Measurements from ENCODE around the gene PTGER3. TPM values are rescaled to one million over a fixed set of nuclear protein-coding genes. Genes with fewer than 3 reads are reported as not detected.
"Not testable (repeated sequence)": the region's sequence is repeated elsewhere in the genome, so short reads cannot be mapped to it uniquely, and the experiment has no call there.

Gene PTGER3
- total and polyA plus RNA-seq, 3 experiments from 2014 or later, result not detected

DNA sequence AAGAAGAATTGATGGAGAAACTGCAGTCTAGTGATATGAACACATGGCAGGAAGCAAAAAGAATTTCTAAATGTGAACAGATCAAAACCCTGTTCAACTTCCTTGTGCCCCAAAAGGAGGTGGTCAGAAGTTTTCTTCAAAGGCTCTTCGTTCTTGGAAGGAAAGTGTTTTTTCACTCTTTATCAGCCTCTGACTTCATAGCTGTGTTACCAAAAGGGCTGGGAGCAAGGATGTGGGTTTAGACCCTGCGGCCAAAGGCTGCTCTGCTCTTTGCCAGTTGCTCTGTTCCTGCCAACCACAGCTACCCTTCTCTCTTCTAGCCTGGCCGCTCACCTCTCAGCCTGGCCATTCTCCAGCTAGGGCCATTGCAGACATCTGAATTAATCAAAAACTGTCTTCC, 53.8 kb downstream of the PTGER3 start:
- Histone ChIP-seq H3K27ac (ENCODE audit: low read depth, low read length) (no peak overlapping the region), H3K27me3 (ENCODE audit: insufficient read depth, low read length, poor library complexity, severe bottlenecking) (no peaks in the 10 kb centered on the region), H3K9me3 (ENCODE audit: low read length) (no peaks in the 10 kb centered on the region), H3K36me3 (ENCODE audit: insufficient read depth, low read length) (no peaks in the 10 kb centered on the region), H3K4me3 (ENCODE audit: low read length) (no peak overlapping the region), H3K4me1 (ENCODE audit: insufficient read depth, low read length) (no peaks in the 10 kb centered on the region)
- Mint-ChIP-seq H3K27ac (no peak overlapping the region), H3K36me3 (no peaks in the 10 kb centered on the region), H3K9me3 (no peaks in the 10 kb centered on the region), H3K27me3 (peaks cover 0 to 6% of the 10 kb centered on the region in 2 donors), H3K4me3 (no peak overlapping the region), H3K4me1 (no peaks in the 10 kb centered on the region)
- ChIA-PET POLR2A (no interaction called here), CTCF (no interaction called here)
- no peak for DNase-seq

DNA sequence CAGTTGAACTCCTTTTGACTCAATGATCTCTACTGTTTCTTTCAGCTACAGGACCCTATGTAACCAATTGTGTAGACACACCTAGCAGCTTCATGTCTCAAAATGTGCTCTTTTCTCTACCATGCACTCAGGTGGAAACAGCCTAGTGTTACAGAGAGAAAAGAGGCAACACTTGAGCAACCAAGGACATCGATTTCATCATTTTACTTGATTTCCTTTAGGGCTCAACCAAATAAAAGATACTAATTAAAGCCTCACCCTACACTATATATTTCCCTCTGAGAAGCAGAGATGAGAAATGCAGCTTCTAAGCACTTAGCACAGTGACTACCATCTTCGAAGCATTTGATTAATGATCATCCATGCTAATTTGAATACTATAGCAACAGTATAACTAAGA, 55.1 kb downstream of the PTGER3 start:
- H3K9me3 Mint-ChIP-seq, result no peaks in the 10 kb centered on the region
- H3K27ac Mint-ChIP-seq, result no peak overlapping the region
- ChIA-PET CTCF (no interaction called here), POLR2A (no interaction called here)
- no peaks in the 10 kb centered on the region for H3K36me3 ChIP-seq (ENCODE audit: insufficient read depth, low read length)
- no peak overlapping the region for H3K4me3 ChIP-seq (ENCODE audit: low read length)
- H3K27me3 ChIP-seq (ENCODE audit: insufficient read depth, low read length, poor library complexity, severe bottlenecking), result no peaks in the 10 kb centered on the region
- no peak overlapping the region for H3K27ac ChIP-seq (ENCODE audit: low read depth, low read length)
- peaks cover 0 to 6% of the 10 kb centered on the region in 2 donors for H3K27me3 Mint-ChIP-seq
- no peak overlapping the region for H3K4me3 Mint-ChIP-seq
- no peaks in the 10 kb centered on the region for H3K4me1 Mint-ChIP-seq
- no peaks in the 10 kb centered on the region for H3K4me1 ChIP-seq (ENCODE audit: insufficient read depth, low read length)
- no peak for DNase-seq
- no peaks in the 10 kb centered on the region for H3K9me3 ChIP-seq (ENCODE audit: low read length)
- no peaks in the 10 kb centered on the region for H3K36me3 Mint-ChIP-seq

DNA sequence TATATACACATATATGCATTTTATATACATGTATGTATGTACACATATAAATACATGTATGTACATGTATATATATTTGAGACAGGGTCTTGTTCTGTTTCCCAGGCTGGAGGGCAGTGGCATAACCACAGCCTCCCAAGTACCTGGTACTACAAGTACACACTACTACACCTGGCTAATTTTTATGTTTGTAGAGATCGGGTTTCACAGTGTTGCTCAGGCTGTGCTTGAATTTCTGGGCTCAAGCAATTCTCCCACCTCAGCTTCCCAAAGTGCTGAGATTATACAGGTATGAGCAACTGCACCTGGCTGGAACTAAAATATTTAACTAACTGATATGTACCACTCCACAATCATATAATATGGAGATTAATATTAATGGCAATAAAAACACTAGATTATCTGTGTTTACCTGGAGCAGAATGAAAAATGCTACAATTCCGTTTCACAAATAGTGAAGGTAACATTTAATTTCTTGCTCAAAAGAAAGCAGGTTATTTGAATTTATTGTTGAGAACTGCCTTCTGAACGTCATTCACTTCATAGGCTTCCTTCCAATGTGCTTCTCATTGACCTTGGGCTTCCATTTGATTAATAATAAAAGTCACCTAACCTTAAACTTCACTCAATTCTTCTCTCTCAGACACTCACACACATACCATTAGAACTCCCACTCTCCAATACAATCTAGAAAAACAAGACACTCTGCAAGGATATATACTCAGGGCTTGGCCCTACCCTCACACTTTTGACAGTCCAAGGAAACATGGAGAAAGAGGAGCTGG, 57.0 kb downstream of the PTGER3 start:
- H3K4me3 Mint-ChIP-seq, result no peak overlapping the region
- H3K4me3 ChIP-seq (ENCODE audit: low read length), result no peak overlapping the region
- ChIA-PET POLR2A (no interaction called here), CTCF (no interaction called here)
- H3K9me3 ChIP-seq (ENCODE audit: low read length), result no peaks in the 10 kb centered on the region
- no peaks in the 10 kb centered on the region for H3K4me1 Mint-ChIP-seq
- no peak for DNase-seq
- no peak overlapping the region for H3K27ac Mint-ChIP-seq
- H3K9me3 Mint-ChIP-seq, result no peaks in the 10 kb centered on the region
- H3K36me3 ChIP-seq (ENCODE audit: insufficient read depth, low read length), result no peaks in the 10 kb centered on the region
- peaks cover 0 to 6% of the 10 kb centered on the region in 2 donors for H3K27me3 Mint-ChIP-seq
- no peaks in the 10 kb centered on the region for H3K4me1 ChIP-seq (ENCODE audit: insufficient read depth, low read length)
- no peaks in the 10 kb centered on the region for H3K36me3 Mint-ChIP-seq
- H3K27me3 ChIP-seq (ENCODE audit: insufficient read depth, low read length, poor library complexity, severe bottlenecking), result no peaks in the 10 kb centered on the region
- H3K27ac ChIP-seq (ENCODE audit: low read depth, low read length), result no peak overlapping the region

DNA sequence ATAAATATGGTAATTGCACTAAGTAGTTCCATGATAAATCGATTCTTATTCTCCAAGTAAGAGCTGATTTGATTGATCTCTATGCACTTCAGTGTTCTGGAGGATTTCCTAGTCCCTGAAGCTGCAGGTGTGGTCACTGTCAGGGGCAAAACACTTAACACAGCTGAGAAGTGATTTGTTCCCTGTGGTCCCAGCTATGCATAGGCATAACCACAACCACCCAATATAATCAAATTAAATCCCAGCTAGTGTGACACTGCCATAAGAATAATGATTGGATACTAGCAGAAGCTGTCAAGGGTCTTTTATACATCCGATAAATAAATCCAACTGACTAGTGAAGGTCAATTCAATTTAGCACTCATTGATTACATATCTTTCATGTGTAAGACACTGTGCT, 60.1 kb downstream of the PTGER3 start:
- Histone ChIP-seq H3K36me3 (ENCODE audit: insufficient read depth, low read length) (no peaks in the 10 kb centered on the region), H3K4me3 (ENCODE audit: low read length) (no peak overlapping the region), H3K27me3 (ENCODE audit: insufficient read depth, low read length, poor library complexity, severe bottlenecking) (no peaks in the 10 kb centered on the region), H3K27ac (ENCODE audit: low read depth, low read length) (no peak overlapping the region), H3K4me1 (ENCODE audit: insufficient read depth, low read length) (no peaks in the 10 kb centered on the region), H3K9me3 (ENCODE audit: low read length) (no peaks in the 10 kb centered on the region)
- Mint-ChIP-seq H3K4me3 (no peak overlapping the region), H3K9me3 (no peaks in the 10 kb centered on the region), H3K27me3 (peaks cover 4 to 13% of the 10 kb centered on the region in 2 donors), H3K27ac (no peak overlapping the region), H3K4me1 (no peaks in the 10 kb centered on the region), H3K36me3 (no peaks in the 10 kb centered on the region)
- ChIA-PET POLR2A (no interaction called here), CTCF (no interaction called here)
- DNase-seq, result no peak

DNA sequence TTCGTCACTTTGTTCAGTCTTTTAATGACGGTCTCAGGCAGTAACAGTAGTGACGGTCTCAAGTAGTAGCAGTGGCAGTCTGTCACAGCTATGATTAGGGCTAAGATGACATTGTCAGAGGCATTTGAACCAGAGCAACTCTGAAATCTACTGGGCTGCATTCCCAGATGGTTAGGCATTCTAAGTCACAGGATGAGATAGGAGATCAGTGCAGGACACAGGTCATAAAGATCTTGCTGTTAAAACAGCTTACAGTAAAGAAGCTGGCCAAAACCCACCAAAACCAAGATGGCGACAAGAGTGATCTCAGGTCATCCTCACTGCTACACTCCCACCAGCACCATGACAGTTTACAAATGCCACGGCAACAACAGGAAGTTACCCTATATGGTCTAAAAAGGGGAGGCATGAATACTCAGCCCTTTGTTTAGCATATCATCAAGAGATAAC, 61.8 kb downstream of the PTGER3 start:
- H3K9me3 ChIP-seq (ENCODE audit: low read length); DNase-seq; H3K4me3 ChIP-seq (ENCODE audit: low read length); H3K4me1 Mint-ChIP-seq; H3K4me1 ChIP-seq (ENCODE audit: insufficient read depth, low read length); H3K4me3 Mint-ChIP-seq; H3K27ac Mint-ChIP-seq; H3K27ac ChIP-seq (ENCODE audit: low read depth, low read length); POLR2A ChIA-PET; H3K36me3 ChIP-seq (ENCODE audit: insufficient read depth, low read length); H3K27me3 ChIP-seq (ENCODE audit: insufficient read depth, low read length, poor library complexity, severe bottlenecking); H3K9me3 Mint-ChIP-seq; H3K36me3 Mint-ChIP-seq; CTCF ChIA-PET: not testable (repeated sequence)
- H3K27me3 Mint-ChIP-seq, result peaks cover 4 to 19% of the 10 kb centered on the region in 2 donors

DNA sequence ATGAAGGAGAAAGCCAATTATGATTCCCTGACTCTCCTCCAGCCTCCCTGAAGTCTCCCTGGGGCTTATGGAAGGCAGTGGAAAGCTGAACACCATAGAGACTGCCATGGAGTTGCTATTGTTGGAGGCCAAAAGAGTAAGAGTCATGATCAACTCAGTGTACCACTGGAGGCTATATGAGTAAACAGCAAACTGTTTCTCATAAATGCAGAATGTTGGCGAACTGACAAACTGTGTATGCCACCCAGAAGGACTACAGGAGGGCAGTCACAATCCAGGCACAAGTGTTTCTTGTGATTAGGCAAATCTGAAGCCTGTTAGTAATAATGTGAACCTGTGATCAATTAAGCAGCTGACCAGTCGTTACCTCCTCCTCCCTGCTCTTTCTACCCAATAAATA, 62.3 kb downstream of the PTGER3 start:
- POLR2A ChIA-PET; H3K9me3 ChIP-seq (ENCODE audit: low read length); H3K36me3 Mint-ChIP-seq; DNase-seq; H3K36me3 ChIP-seq (ENCODE audit: insufficient read depth, low read length); H3K4me3 Mint-ChIP-seq; H3K4me1 ChIP-seq (ENCODE audit: insufficient read depth, low read length); H3K4me1 Mint-ChIP-seq; H3K27me3 ChIP-seq (ENCODE audit: insufficient read depth, low read length, poor library complexity, severe bottlenecking); H3K9me3 Mint-ChIP-seq; H3K27ac Mint-ChIP-seq; H3K4me3 ChIP-seq (ENCODE audit: low read length); CTCF ChIA-PET; H3K27ac ChIP-seq (ENCODE audit: low read depth, low read length): not testable (repeated sequence)
- peaks cover 4 to 20% of the 10 kb centered on the region in 2 donors for H3K27me3 Mint-ChIP-seq

DNA sequence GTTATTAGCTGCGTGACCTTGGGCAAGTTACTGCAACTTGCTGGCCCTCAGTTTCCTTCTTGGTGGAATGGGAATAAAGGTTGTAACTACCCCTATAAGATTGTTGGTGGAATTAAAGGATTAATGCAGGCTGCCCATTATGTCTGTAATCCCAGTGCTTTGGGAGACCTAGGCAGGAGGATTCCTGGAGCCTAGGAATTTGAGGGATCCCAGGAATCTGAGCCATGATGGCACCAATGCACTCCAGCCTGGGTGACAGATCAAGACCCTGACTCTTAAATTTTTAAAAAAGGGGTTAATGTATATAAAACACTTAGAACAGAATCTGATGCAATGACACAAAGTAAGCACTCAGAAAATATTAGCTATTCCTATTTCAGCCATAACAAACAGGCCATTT, 67.3 kb downstream of the PTGER3 start:
- DNase-seq, result no peak
- no peak overlapping the region for H3K27ac Mint-ChIP-seq
- ChIA-PET CTCF (no interaction called here), POLR2A (no interaction called here)
- H3K4me3 Mint-ChIP-seq, result no peak overlapping the region
- Histone ChIP-seq H3K27me3 (ENCODE audit: insufficient read depth, low read length, poor library complexity, severe bottlenecking) (no peaks in the 10 kb centered on the region), H3K27ac (ENCODE audit: low read depth, low read length) (no peak overlapping the region), H3K4me3 (ENCODE audit: low read length) (no peak overlapping the region), H3K9me3 (ENCODE audit: low read length) (no peaks in the 10 kb centered on the region), H3K4me1 (ENCODE audit: insufficient read depth, low read length) (no peaks in the 10 kb centered on the region), H3K36me3 (ENCODE audit: insufficient read depth, low read length) (no peaks in the 10 kb centered on the region)
- H3K27me3 Mint-ChIP-seq, result peaks cover 7 to 28% of the 10 kb centered on the region in 2 donors
- H3K36me3 Mint-ChIP-seq, result no peaks in the 10 kb centered on the region
- H3K9me3 Mint-ChIP-seq, result no peaks in the 10 kb centered on the region
- H3K4me1 Mint-ChIP-seq, result no peaks in the 10 kb centered on the region

DNA sequence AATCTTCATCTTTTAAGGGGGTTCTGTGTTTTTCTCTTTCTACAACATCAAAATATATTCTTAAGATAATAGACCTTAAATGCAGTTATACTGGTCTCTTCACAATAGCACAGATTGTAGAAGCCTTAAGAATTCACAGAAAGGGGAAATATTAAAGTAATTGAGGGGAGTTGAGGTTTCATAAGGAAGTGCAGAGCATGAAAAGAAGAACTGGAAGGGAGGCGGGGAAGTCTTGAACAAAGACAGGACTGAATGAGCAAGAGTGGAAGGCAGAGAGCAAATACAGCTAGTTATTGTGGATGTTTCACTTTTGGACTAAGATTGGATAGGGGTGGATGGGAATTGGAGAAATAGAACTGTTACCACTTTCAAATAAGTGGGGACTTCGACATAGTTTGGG, 67.7 kb downstream of the PTGER3 start:
- H3K36me3 ChIP-seq (ENCODE audit: insufficient read depth, low read length), result no peaks in the 10 kb centered on the region
- no peak overlapping the region for H3K4me3 ChIP-seq (ENCODE audit: low read length)
- Mint-ChIP-seq H3K4me1 (no peaks in the 10 kb centered on the region), H3K36me3 (no peaks in the 10 kb centered on the region), H3K27ac (no peak overlapping the region), H3K9me3 (no peaks in the 10 kb centered on the region), H3K27me3 (peaks cover 7 to 28% of the 10 kb centered on the region in 2 donors), H3K4me3 (no peak overlapping the region)
- ChIA-PET POLR2A (no interaction called here), CTCF (no interaction called here)
- H3K4me1 ChIP-seq (ENCODE audit: insufficient read depth, low read length), result no peaks in the 10 kb centered on the region
- no peaks in the 10 kb centered on the region for H3K27me3 ChIP-seq (ENCODE audit: insufficient read depth, low read length, poor library complexity, severe bottlenecking)
- H3K9me3 ChIP-seq (ENCODE audit: low read length), result no peaks in the 10 kb centered on the region
- no peak overlapping the region for H3K27ac ChIP-seq (ENCODE audit: low read depth, low read length)
- DNase-seq, result no peak

DNA sequence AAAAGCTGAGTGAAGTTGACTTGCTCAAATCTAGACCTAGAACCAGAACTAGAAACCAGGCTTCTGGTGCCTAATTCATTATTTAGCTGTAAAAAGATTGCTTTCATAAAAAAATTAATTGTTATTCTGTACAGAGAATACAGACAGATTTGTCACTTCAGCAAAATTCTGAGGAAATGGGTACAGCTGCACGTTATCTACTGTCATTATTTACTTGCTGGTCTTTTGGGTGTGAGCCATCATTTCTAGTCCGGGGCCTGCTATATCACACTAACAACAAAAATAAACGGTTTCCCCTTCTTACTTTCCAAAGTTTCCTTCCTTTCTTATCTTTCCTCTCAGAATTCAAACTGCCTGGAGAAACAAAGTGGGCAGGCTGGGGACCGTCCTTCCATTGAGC, 68.3 kb downstream of the PTGER3 start:
- Histone ChIP-seq H3K4me1 (ENCODE audit: insufficient read depth, low read length) (no peaks in the 10 kb centered on the region), H3K27me3 (ENCODE audit: insufficient read depth, low read length, poor library complexity, severe bottlenecking) (no peaks in the 10 kb centered on the region), H3K9me3 (ENCODE audit: low read length) (no peaks in the 10 kb centered on the region), H3K36me3 (ENCODE audit: insufficient read depth, low read length) (no peaks in the 10 kb centered on the region), H3K4me3 (ENCODE audit: low read length) (no peak overlapping the region), H3K27ac (ENCODE audit: low read depth, low read length) (no peak overlapping the region)
- H3K9me3 Mint-ChIP-seq, result no peaks in the 10 kb centered on the region
- no peak overlapping the region for H3K27ac Mint-ChIP-seq
- POLR2A ChIA-PET, result no interaction called here
- no peak overlapping the region for H3K4me3 Mint-ChIP-seq
- CTCF ChIA-PET, result no interaction called here
- H3K27me3 Mint-ChIP-seq, result peaks cover 7 to 28% of the 10 kb centered on the region in 2 donors
- no peak for DNase-seq
- no peaks in the 10 kb centered on the region for H3K36me3 Mint-ChIP-seq
- no peaks in the 10 kb centered on the region for H3K4me1 Mint-ChIP-seq
